HEK293 (cell line): Measurements from ENCODE around the gene TTC23L.
A peak's percentile ranks its signal among the peaks of the same experiment; 100 is the strongest.

Experiments
- CTCF ChIA-PET: fragments of 350-600 bp; formaldehyde crosslinking; extraction: SDS; loops from one replicate; lab custom pipeline; 2021; ENCODE audit warnings: antibody characterized with exemption; lab: Yijun Ruan, JAX
- POLR2A ChIA-PET: fragments of 300-600 bp; formaldehyde crosslinking; extraction: SDS; loops from one replicate; lab custom pipeline; 2020; ENCODE audit warnings: antibody characterized with exemption, inconsistent platforms; lab: Yijun Ruan, JAX
- H3K27ac ChIP-seq: fragments of 200-500 bp; sonication (Bioruptor generic); 2 replicates; pipeline ENCODE4 v1.5.1; 2014; ENCODE audit warnings: low read depth, low read length, control low read depth, inconsistent platforms; ENCODE audit errors: extremely low read depth
- H3K36me3 ChIP-seq, 2 experiments: fragments of 200-500 bp in 1 of 2; sonication (Bioruptor generic) in 1 of 2; 1 replicate in 1 of 2; 2 replicates in 1 of 2; pipeline ENCODE4 v1.5.1; 2014 to 2017; ENCODE audit warnings: inconsistent platforms in 2 of 2, low read length in 2 of 2; ENCODE audit not compliant: control insufficient read depth in 2 of 2, insufficient read depth in 1 of 2
- H3K4me1 ChIP-seq: fragments of 200-500 bp; sonication (Bioruptor generic); 2 replicates; pipeline ENCODE4 v1.5.1; 2014; ENCODE audit warnings: mild to moderate bottlenecking, low read length, inconsistent platforms; ENCODE audit not compliant: control insufficient read depth, insufficient read depth
- H3K4me3 ChIP-seq: 2 replicates; pipeline ENCODE4 v1.5.1; 2011; ENCODE audit warnings: low read depth, mild to moderate bottlenecking, control low read depth, low read length, moderate library complexity
- H3K9me3 ChIP-seq: fragments of 200-500 bp; sonication (Bioruptor generic); 2 replicates; pipeline ENCODE4 v1.5.1; 2014; ENCODE audit warnings: low read depth, low read length, inconsistent platforms; ENCODE audit not compliant: control insufficient read depth, insufficient read depth
- INSM2 ChIP-seq: fragments of 450-650 bp; formaldehyde crosslinking; IDR thresholded peaks from 2 replicates; pipeline ENCODE4 v1.5.1; 2016; ENCODE audit warnings: missing biosample characterization, missing genetic modification characterization
- MZF1 ChIP-seq: fragments of 450-650 bp; formaldehyde crosslinking; IDR thresholded peaks from 2 replicates; pipeline ENCODE4 v1.5.1; 2017; ENCODE audit warnings: missing biosample characterization, missing genetic modification characterization, borderline replicate concordance
- SP2 ChIP-seq: fragments of 450-650 bp; formaldehyde crosslinking; IDR thresholded peaks from 2 replicates; pipeline ENCODE4 v1.5.1; 2016; ENCODE audit warnings: missing biosample characterization, missing genetic modification characterization
- SP3 ChIP-seq: fragments of 450-650 bp; formaldehyde crosslinking; IDR thresholded peaks from 2 replicates; pipeline ENCODE4 v1.5.1; 2016; ENCODE audit warnings: missing biosample characterization, missing genetic modification characterization
- ZBTB26 ChIP-seq: fragments of 450-650 bp; formaldehyde crosslinking; optimal IDR thresholded peaks from 2 replicates; pipeline ENCODE3; 2016; ENCODE audit warnings: missing biosample characterization, mild to moderate bottlenecking, missing genetic modification characterization
- ZFP37 ChIP-seq: fragments of 450-650 bp; formaldehyde crosslinking; IDR thresholded peaks from 2 replicates; pipeline ENCODE4 v1.5.1; 2016; ENCODE audit warnings: missing biosample characterization, missing genetic modification characterization
- ZNF112 ChIP-seq: fragments of 450-650 bp; formaldehyde crosslinking; IDR thresholded peaks from 2 replicates; pipeline ENCODE4 v1.5.0; 2017; ENCODE audit warnings: missing biosample characterization, missing genetic modification characterization
- ZNF146 ChIP-seq: fragments of 450-650 bp; formaldehyde crosslinking; IDR thresholded peaks from 2 replicates; pipeline ENCODE4 v1.5.1; 2016; ENCODE audit warnings: missing biosample characterization, missing genetic modification characterization
- ZNF26 ChIP-seq: fragments of 450-650 bp; formaldehyde crosslinking; IDR thresholded peaks from 2 replicates; pipeline ENCODE4 v1.5.1; 2016; ENCODE audit warnings: missing biosample characterization, missing genetic modification characterization
- ZNF302 ChIP-seq: fragments of 450-650 bp; formaldehyde crosslinking; IDR thresholded peaks from 2 replicates; pipeline ENCODE4 v1.5.1; 2016; ENCODE audit warnings: missing biosample characterization, missing genetic modification characterization, low read depth
- ZNF416 ChIP-seq: fragments of 450-650 bp; formaldehyde crosslinking; IDR thresholded peaks from 2 replicates; pipeline ENCODE4 v1.5.1; 2016; ENCODE audit warnings: missing biosample characterization, missing genetic modification characterization
- ZNF423 ChIP-seq: fragments of 450-650 bp; formaldehyde crosslinking; IDR thresholded peaks from 2 replicates; pipeline ENCODE4 v1.5.1; 2016; ENCODE audit warnings: missing biosample characterization, missing genetic modification characterization
- ZNF518A ChIP-seq: fragments of 450-650 bp; formaldehyde crosslinking; conservative IDR thresholded peaks from 2 replicates; pipeline ENCODE4 v1.5.1; 2016; ENCODE audit warnings: low read depth, missing biosample characterization, missing genetic modification characterization
- ZNF580 ChIP-seq: fragments of 450-650 bp; formaldehyde crosslinking; IDR thresholded peaks from 2 replicates; pipeline ENCODE4 v1.5.1; 2016; ENCODE audit warnings: missing biosample characterization, missing genetic modification characterization
- ZNF600 ChIP-seq: fragments of 450-650 bp; formaldehyde crosslinking; IDR thresholded peaks from 2 replicates; pipeline ENCODE4 v1.5.1; 2016; ENCODE audit warnings: missing biosample characterization, missing genetic modification characterization
- ZNF610 ChIP-seq: fragments of 450-650 bp; formaldehyde crosslinking; IDR thresholded peaks from 2 replicates; pipeline ENCODE4 v1.5.1; 2016; ENCODE audit warnings: missing biosample characterization, missing genetic modification characterization, borderline replicate concordance
- TF ChIP-seq, protein P1 (sequence below): IDR thresholded peaks from 2 replicates; pipeline ENCODE4 v1.6.1; 2011; ENCODE audit warnings: mild to moderate bottlenecking, low read depth, low read length, borderline replicate concordance
- TF ChIP-seq, protein P2 (sequence below): fragments of 450-650 bp; formaldehyde crosslinking; IDR thresholded peaks from 2 replicates; pipeline ENCODE4 v1.5.1; 2016; ENCODE audit warnings: missing biosample characterization, missing genetic modification characterization, low read depth
- TF ChIP-seq, protein P3 (sequence below): fragments of 450-650 bp; formaldehyde crosslinking; IDR thresholded peaks from 2 replicates; pipeline ENCODE4 v1.5.1; 2017; ENCODE audit warnings: missing biosample characterization, missing genetic modification characterization

Gene TTC23L

DNA sequence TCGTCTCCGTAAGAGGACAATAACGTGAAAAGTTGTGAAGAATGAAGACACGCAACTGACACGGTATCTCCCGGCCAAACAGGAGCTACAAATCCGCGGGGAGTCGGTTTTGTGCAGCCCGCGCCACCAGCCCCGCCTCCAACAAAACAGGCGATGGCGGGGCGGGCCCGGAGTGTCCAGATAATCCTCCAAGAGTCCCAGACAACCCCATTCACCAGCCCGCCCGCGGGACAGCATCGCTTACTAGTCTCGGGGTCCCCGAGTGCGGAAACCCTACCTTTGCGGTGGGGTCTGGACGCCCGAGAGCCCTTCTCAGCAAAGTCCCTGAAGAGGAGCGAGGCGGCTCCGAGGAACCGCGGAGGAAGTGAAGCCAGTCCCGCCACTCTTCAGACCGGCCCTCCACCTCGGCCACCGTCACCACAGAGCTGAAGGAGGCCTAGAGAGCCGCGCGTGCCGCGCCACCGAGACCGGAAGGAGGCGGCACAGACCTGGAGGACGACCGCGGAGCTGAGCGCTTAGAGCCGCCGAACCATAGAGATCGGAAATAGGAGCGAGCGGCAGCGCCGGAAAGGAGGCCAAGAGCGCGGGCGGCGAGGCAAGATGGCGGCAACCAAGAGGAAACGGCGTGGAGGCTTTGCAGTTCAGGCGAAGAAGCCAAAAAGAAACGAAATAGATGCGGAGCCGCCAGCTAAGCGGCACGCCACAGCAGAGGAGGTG lies 76.3 kb downstream of the TTC23L start, which contains the start of the genes BRIX1 and RAD1 (continued):
- peak; percentile 98 for TF ChIP-seq ZBTB26 (tag by site-specific recombination)
- TF ChIP-seq ZNF580, result peak; percentile 92; the same call in 1 of the 2 replicates
- TF ChIP-seq, protein P1, sequence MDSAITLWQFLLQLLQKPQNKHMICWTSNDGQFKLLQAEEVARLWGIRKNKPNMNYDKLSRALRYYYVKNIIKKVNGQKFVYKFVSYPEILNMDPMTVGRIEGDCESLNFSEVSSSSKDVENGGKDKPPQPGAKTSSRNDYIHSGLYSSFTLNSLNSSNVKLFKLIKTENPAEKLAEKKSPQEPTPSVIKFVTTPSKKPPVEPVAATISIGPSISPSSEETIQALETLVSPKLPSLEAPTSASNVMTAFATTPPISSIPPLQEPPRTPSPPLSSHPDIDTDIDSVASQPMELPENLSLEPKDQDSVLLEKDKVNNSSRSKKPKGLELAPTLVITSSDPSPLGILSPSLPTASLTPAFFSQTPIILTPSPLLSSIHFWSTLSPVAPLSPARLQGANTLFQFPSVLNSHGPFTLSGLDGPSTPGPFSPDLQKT, result peak; percentile 75; the same call in 1 of the 2 replicates
- peak; percentile 87 for TF ChIP-seq ZNF600 (tag by site-specific recombination)
- peak; percentile 86 for TF ChIP-seq SP3 (tag by site-specific recombination)
- TF ChIP-seq, all 188 proteins: peak for 59

- peaks cover 41 to 44% of the 10 kb centered on the region in 2 experiments for H3K36me3 ChIP-seq
- H3K4me1 ChIP-seq, result peaks cover 6% of the 10 kb centered on the region; the same call in 1 of the 2 replicates
- H3K4me3 ChIP-seq, result peak overlapping the region; percentile 78
- ChIA-PET POLR2A (interaction anchor here (0.7 to 6.1 kb wide), 22 partner anchors 9 to 430 kb away, joined by 3 to 152 read pairs (median 5); partner anchors contain the start of genes DNAJC21, RAI14 and TTC23L), CTCF (interaction anchor here (1.2 to 2.8 kb wide), 8 partner anchors 8 to 444 kb away, joined by 4 to 10 read pairs (median 7); no protein-coding TSS in a partner anchor)
- H3K27ac ChIP-seq, result peak overlapping the region; percentile 95
- H3K9me3 ChIP-seq, result no peaks in the 10 kb centered on the region
- TF ChIP-seq INSM2 (tag by site-specific recombination) (0 out of 2 replicates have a peak, but pooled peaks have one; percentile 3), ZNF423 (0 out of 2 replicates have a peak, but pooled peaks have one; percentile 12), MZF1 (tag by site-specific recombination) (peak; percentile 37; the same call in 1 of the 2 replicates), ZNF302 (tag by site-specific recombination) (no peak), ZNF518A (peak; percentile 41; the same call in 1 of the 2 replicates), ZNF610 (tag by site-specific recombination) (0 out of 2 replicates have a peak, but pooled peaks have one; percentile 8), ZNF112 (tag by site-specific recombination) (no peak), ZNF26 (no peak), ZFP37 (tag by site-specific recombination) (peak; percentile 6; the same call in 1 of the 2 replicates), SP2 (no peak), ZNF146 (tag by site-specific recombination) (peak; percentile 55; the same call in 1 of the 2 replicates), ZNF416 (no peak)
- TF ChIP-seq, protein P2, sequence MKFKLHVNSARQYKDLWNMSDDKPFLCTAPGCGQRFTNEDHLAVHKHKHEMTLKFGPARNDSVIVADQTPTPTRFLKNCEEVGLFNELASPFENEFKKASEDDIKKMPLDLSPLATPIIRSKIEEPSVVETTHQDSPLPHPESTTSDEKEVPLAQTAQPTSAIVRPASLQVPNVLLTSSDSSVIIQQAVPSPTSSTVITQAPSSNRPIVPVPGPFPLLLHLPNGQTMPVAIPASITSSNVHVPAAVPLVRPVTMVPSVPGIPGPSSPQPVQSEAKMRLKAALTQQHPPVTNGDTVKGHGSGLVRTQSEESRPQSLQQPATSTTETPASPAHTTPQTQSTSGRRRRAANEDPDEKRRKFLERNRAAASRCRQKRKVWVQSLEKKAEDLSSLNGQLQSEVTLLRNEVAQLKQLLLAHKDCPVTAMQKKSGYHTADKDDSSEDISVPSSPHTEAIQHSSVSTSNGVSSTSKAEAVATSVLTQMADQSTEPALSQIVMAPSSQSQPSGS (tag by site-specific recombination), result no peak
- TF ChIP-seq, protein P3, sequence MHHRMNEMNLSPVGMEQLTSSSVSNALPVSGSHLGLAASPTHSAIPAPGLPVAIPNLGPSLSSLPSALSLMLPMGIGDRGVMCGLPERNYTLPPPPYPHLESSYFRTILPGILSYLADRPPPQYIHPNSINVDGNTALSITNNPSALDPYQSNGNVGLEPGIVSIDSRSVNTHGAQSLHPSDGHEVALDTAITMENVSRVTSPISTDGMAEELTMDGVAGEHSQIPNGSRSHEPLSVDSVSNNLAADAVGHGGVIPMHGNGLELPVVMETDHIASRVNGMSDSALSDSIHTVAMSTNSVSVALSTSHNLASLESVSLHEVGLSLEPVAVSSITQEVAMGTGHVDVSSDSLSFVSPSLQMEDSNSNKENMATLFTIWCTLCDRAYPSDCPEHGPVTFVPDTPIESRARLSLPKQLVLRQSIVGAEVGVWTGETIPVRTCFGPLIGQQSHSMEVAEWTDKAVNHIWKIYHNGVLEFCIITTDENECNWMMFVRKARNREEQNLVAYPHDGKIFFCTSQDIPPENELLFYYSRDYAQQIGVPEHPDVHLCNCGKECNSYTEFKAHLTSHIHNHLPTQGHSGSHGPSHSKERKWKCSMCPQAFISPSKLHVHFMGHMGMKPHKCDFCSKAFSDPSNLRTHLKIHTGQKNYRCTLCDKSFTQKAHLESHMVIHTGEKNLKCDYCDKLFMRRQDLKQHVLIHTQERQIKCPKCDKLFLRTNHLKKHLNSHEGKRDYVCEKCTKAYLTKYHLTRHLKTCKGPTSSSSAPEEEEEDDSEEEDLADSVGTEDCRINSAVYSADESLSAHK (tag by site-specific recombination), result 0 out of 2 replicates have a peak, but pooled peaks have one; percentile 5
These were observed 76.9 kb downstream of the TTC23L start for GRCh38 chr5:34915856-34916192.
